ENCODE data around the gene NKX2-4.
A peak's percentile ranks its signal among the peaks of the same experiment; 100 is the strongest.
"Not testable (repeated sequence)": the region's sequence is repeated elsewhere in the genome, so short reads cannot be mapped to it uniquely, and the experiment has no call there.

Gene NKX2-4

GRCh38 chr20:21397341-21398108 lies at the start of gene NKX2-4:
NKX2-4 (minus strand) TSS chr20:21397526; CDS start chr20:21397399, 127 bp downstream.
- no peak for DNase-seq

- no peak for DNase-seq
Observed at GRCh38 chr20:21437816-21438215, 40.5 kb upstream of the NKX2-4 start.

GRCh38 chr20:21437248-21437647 lies 39.9 kb upstream of the NKX2-4 start:
- DNase-seq, result no peak

- DNase-seq, result no peak
Observed at GRCh38 chr20:21436205-21436604, 38.9 kb upstream of the NKX2-4 start.

- DNase-seq, result no peak
Observed at GRCh38 chr20:21435576-21435975, 38.2 kb upstream of the NKX2-4 start.

- no peak for DNase-seq
Observed at GRCh38 chr20:21433329-21433890, 36.1 kb upstream of the NKX2-4 start.

- no peak for DNase-seq
Observed at GRCh38 chr20:21432911-21433310, 35.6 kb upstream of the NKX2-4 start.

- DNase-seq, result no peak
Observed at GRCh38 chr20:21430020-21430419, 32.7 kb upstream of the NKX2-4 start.

- DNase-seq, result no peak
Observed at GRCh38 chr20:21424846-21425245, 27.5 kb upstream of the NKX2-4 start.

GRCh38 chr20:21423712-21424111 lies 26.4 kb upstream of the NKX2-4 start:
- DNase-seq, result not testable (repeated sequence)

GRCh38 chr20:21421601-21422236 lies 24.4 kb upstream of the NKX2-4 start:
- DNase-seq, result no peak

GRCh38 chr20:21419147-21419546 lies 21.8 kb upstream of the NKX2-4 start:
- DNase-seq, result not testable (repeated sequence)

- DNase-seq, result not testable (repeated sequence)
Observed at GRCh38 chr20:21413996-21414395, 16.7 kb upstream of the NKX2-4 start.

- no peak for DNase-seq
Observed at GRCh38 chr20:21411725-21412124, 14.4 kb upstream of the NKX2-4 start.

GRCh38 chr20:21399005-21399475 lies 1.7 kb upstream of the NKX2-4 start:
- DNase-seq, result no peak

- no peak for DNase-seq
Observed at GRCh38 chr20:21398109-21399004, 1.0 kb upstream of the NKX2-4 start.

GRCh38 chr20:21396599-21397340 lies 556 bp downstream of the NKX2-4 start:
- no peak for DNase-seq

- DNase-seq, result peak; percentile 30
Observed at GRCh38 chr20:21395666-21396598, 1.4 kb downstream of the NKX2-4 start.

GRCh38 chr20:21395051-21395665 lies 2.2 kb downstream of the NKX2-4 start:
- DNase-seq, result no peak

GRCh38 chr20:21394551-21394950 lies 2.8 kb downstream of the NKX2-4 start:
- no peak for DNase-seq
